Posterior vena cava (tissue), 2 donors: ENCODE results near the gene CETN3. TPM values are rescaled to one million over a fixed set of nuclear protein-coding genes. Genes with fewer than 3 reads are reported as not detected.

ENCODE experiments used
- DNase-seq: peaks from one replicate; pipeline ENCODE4 v3.0.0-alpha.2; 2020; ENCODE audit warnings: low spot score
- intact Hi-C, 2 donors: fragments of 100-400 bp; cut with DNase I; formaldehyde crosslinking; loops; one replicate each; pipeline versions ENCODE4 v1.14.1 to v1.14.2; 2022 to 2023
- long read RNA-seq, 2 donors: library from polyadenylated mRNA; unstranded; transcript quantifications; one replicate each; pipeline ENCODE4 v2.0.0, GENCODE V29; 2020 to 2021
- total RNA-seq, 2 donors: library from RNA; stranded (reverse); fragmentation: NEBNext Ultra II Directional; extraction: Animal tissue kit (Norgen Biotek cat#: 25700); gene quantifications; one replicate each; pipeline ENCODE4 v1.2.1, GENCODE V29; 2021
- donor health status: DM: yes; HTN: yes; CAD: no.
- donor health status: DM: yes; HTN: yes; CAD: no.

Gene CETN3
- 10 to 100 TPM; 15.0 to 18.0 TPM for total RNA-seq
- long read RNA-seq, donor 1, transcript CETN3-201 (5 exons, 2,432 nt) = major isoform, 5 of 6 reads
- long read RNA-seq, donor 1, partial matches to known transcripts = 0 of 6 reads
- long read RNA-seq, donor 1, other reads (novel, unspliced or antisense) = 1 of 6 reads
- long read RNA-seq, donor 2, transcript CETN3-201 (5 exons, 2,432 nt) = major isoform, 8 of 8 reads
- long read RNA-seq, donor 2, partial matches to known transcripts = 0 of 8 reads
- long read RNA-seq, donor 2, other reads (novel, unspliced or antisense) = 0 of 8 reads

- peak; percentile 97 for DNase-seq
- intact Hi-C loops = no loop called here
Observed at GRCh38 chr5:90409318-90410177, at the start of gene CETN3. Gene CETN3 (minus strand): TSS chr5:90409756. CDS start chr5:90409661, 95 bp downstream.

GRCh38 chr5:90446961-90447360 lies 37.4 kb upstream of the CETN3 start:
- intact Hi-C loops = loop anchor here in 1 of 2 donors (10.0 kb wide), 1 partner anchor 338 kb away; no protein-coding TSS in a partner anchor
- DNase-seq = no peak

GRCh38 chr5:90440644-90441043 lies 31.1 kb upstream of the CETN3 start:
- intact Hi-C loops = loop anchor here (5.0 to 10.0 kb wide), 2 partner anchors 87 to 344 kb away; partner anchors contain the start of gene LYSMD3 (in 1 of the 2)

GRCh38 chr5:90438100-90438499 lies 28.5 kb upstream of the CETN3 start:
- intact Hi-C loops = no loop called here
- no peak for DNase-seq

More at GRCh38 chr5:90440644-90441043, 31.1 kb upstream of the CETN3 start:
- no peak for DNase-seq

DNA sequence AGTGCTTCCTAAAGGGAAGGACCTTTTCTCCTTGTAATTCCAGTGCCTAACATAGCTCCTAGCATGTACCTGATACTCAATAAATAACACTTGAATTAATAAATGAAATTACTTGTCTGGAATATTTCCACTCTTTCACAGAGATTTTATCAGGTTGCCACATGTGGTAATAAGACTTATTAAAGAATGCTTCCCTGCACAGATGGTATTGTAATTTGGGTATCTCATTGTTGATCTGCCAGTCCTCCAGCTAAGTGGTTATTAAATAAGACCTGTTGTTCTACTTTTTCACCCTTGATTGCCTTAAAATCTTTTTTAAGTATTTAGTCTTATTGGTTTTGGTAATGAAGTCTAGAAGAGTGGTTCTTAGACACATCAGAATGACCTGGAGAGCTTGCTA lies 28.1 kb upstream of the CETN3 start:
- no peak for DNase-seq
- intact Hi-C loops = no loop called here

- no peak for DNase-seq
- intact Hi-C loops = no loop called here
Observed at GRCh38 chr5:90434116-90434714, 24.7 kb upstream of the CETN3 start.

DNA sequence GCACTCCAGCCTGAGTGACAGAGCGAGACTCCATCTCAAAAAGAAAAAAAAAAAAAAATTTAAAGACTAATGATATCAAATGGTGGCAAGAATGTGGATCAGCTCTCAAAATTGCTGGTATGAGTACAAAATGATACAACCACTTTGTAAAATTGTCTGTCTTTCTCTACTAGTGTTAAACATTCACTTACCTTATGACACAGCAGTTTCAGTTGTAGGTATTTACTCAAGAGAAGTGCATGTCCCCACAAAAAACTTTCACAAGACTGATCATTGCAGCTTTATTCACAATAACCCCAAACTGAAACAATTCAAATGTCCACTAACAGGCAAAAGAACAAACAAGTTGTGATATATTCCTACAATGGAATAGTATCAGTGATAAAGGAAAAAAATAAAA lies 14.7 kb upstream of the CETN3 start:
- intact Hi-C loops = no loop called here
- DNase-seq = no peak

DNA sequence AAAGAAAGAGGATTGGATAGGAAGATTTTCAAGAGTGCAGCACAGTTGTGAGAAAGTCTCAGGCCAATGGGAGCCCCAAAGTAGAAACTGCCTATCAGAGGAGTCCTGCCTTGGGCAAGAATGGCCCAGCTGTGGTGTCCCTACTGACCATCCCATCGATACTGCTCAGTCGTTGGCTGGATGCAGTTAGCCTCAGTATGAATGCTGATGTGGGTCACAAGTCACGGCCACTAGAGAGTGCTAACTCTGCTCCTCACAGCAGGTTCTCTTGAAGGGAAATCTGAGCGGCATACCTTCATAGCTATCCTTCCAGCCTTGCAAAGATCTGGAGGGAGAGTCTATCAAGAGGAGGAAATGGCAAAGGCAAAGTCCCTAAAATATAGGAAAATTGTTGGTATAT lies 11.6 kb upstream of the CETN3 start:
- intact Hi-C loops = no loop called here
- DNase-seq = no peak

- no peak for DNase-seq
- intact Hi-C loops = no loop called here
Observed at GRCh38 chr5:90418214-90418613, 8.7 kb upstream of the CETN3 start.

GRCh38 chr5:90410178-90410762 lies 714 bp upstream of the CETN3 start:
- DNase-seq = no peak
- intact Hi-C loops = no loop called here

DNA sequence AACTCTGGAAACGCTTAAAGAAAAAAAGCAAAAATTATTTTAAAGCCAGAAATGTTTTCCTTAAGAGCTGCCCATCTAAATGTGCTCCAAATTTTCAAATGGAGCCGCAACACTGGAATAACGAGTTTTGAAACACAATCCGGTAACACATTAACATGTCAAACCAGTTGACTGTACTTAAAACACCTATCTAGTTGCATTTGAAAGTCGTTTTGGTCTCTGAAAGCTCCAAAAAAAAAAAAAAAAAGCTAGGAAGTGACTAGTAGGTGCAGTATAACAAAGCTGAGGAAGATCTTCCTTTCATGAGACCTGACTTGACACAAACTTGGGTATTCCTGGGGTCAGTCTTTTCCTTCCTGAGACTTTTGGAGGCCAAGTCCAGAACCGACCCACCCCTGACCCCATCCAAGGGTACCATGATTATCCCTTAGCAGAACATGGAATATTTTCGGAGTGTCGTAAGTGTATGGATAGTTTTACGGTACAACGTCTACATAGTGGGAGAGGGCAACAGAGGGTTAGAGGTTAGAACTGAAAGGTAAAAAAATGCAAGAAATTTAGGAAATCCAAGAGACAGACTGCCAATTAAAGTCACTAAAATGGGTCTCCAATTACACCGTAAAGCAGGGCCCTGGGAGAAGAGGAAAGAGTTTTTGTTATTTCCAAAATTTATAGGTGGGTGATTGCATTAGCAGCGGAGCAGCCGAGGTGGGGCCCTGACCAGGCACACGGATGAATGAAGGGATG lies 812 bp downstream of the CETN3 start:
- intact Hi-C loops = no loop called here
- no peak for DNase-seq

DNA sequence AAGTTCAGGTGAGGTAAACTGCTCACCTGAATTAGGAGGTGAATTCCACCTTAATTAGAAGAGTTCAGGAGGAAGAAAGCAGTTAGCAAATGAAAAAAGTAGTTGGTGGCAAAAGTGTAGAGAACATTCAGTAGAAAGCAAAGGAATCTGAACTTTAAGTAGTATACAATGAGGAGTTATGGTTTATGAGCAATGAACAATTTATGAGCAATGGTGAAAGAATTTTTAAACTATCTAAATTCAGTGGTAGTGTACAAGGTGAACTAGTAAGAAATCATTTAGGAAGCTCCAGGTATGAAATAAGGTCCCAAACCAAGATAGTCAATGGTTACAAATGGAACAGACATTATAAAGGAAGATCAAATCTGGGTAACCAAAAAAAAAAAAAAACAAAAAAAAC lies 3.1 kb downstream of the CETN3 start:
- intact Hi-C loops = no loop called here
- DNase-seq = no peak

GRCh38 chr5:90402521-90403255 lies 6.9 kb downstream of the CETN3 start:
- intact Hi-C loops = no loop called here
- no peak for DNase-seq

GRCh38 chr5:90399251-90399650 lies 10.3 kb downstream of the CETN3 start:
- intact Hi-C loops = no loop called here
- DNase-seq = no peak

GRCh38 chr5:90398726-90399125 lies 10.8 kb downstream of the CETN3 start:
- intact Hi-C loops = no loop called here
- DNase-seq = no peak

DNA sequence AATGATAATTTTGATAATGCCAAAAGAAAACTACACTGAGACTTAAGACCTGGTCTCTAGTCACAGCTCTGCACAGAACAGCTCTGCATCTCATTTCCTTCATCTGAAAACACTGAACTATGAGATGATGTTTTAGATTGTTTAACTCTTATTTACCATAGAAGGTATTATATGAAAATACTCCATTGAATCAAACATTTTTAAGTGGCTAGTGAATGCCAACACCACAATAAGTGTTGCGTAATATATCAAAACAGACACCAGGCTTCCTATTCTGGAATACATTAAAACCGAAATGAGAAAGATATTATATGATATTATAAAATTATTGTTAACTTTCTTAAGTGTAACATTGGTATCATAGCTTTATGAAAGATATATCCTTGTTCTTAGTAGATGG lies 14.6 kb downstream of the CETN3 start:
- DNase-seq = no peak
- intact Hi-C loops = no loop called here

DNA sequence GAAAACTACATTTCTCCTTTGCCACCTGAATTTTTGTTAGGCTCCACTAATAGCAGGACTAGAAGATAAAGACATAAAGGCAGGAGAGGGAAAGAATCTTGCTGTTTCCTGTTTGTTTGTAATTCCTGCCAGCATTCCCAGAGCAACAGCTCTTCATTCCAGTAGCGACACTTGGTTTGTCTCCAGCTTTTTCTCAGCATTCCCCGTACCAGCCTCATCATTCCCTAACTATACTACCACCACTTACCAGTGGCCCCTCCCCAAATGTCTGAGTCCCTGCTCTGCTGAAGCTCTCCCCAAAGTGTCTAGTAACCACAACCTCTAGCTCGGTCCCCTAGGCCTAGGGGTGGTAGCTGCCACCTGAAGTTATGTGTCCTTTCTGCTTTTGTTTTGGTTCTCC lies 18.6 kb downstream of the CETN3 start:
- DNase-seq = no peak
- intact Hi-C loops = no loop called here

- no peak for DNase-seq
- intact Hi-C loops = no loop called here
Observed at GRCh38 chr5:90390326-90390725, 19.2 kb downstream of the CETN3 start.

DNA sequence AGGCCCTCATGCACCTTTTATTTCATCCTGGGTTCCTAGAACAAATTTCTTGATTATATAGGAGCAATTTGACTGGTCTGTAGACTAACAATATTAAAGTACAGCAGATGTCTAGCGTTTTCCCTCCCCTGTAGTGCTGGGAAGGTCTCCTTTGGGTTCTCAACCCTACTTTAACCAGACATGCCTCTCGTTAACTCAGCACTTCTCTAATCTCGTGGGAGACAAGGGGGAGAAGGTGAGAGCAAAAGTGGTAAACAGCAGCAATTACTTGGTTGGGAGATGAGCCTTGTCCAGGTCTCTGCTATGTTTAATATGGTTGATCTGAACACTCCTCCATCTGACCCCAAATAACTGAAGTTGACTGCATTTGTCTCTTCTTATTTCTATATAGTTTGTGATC lies 22.0 kb downstream of the CETN3 start:
- intact Hi-C loops = no loop called here
- no peak for DNase-seq
